Endothelial cell of umbilical vein (primary cell): ENCODE results near the gene ZDHHC11B. TPM values are rescaled to one million over a fixed set of nuclear protein-coding genes. Genes with fewer than 3 reads are reported as not detected.

Source experiments
- BruUV-seq: library from RNA; stranded (reverse); fragments of 400-500 nt; replicated peaks from 2 replicates; lab custom pipeline; 2021; lab: Mats Ljungman, UMichigan
- CTCF ChIA-PET: fragments of 300-600, 350-600 bp; sonication (Branson Sonifier 250); formaldehyde crosslinking; loops from one replicate; lab custom pipeline; 2021; ENCODE audit warnings: antibody characterized with exemption, inconsistent platforms; lab: Charles Lee
- POLR2A ChIA-PET: fragments of 300-600, 350-600 bp; sonication (Branson Sonifier 250); formaldehyde crosslinking; loops from one replicate; lab custom pipeline; 2021; ENCODE audit warnings: antibody characterized with exemption, inconsistent platforms; lab: Charles Lee
- DNase-seq: peaks from one replicate; pipeline ENCODE4 v3.0.0-alpha.2; 2011; ENCODE audit warnings: low read depth, low spot score
- FAIRE-seq: peaks from 2 replicates; lab custom pipeline; 2011; peaks lifted over from hg19 to GRCh38; lab: Jason Lieb, UNC
- H2AFZ ChIP-seq: 2 replicates; pipeline ENCODE4 v1.6.0; 2012; ENCODE audit warnings: low read depth, low read length, control low read depth, inconsistent platforms
- H3K27ac ChIP-seq: 2 replicates; pipeline ENCODE4 v1.5.1; 2011; ENCODE audit warnings: low read depth, mild to moderate bottlenecking, control low read depth, low read length, moderate library complexity; ENCODE audit not compliant: insufficient read depth
- H3K27me3 ChIP-seq, 2 experiments: 2 replicates each; pipeline versions ENCODE4 v1.6.0 to v1.6.1; 2011; ENCODE audit warnings: low read length in 2 of 2, mixed read lengths in 1 of 2; ENCODE audit not compliant: control insufficient read depth in 2 of 2, insufficient read depth in 2 of 2
- H3K36me3 ChIP-seq, 2 experiments: 2 replicates in 1 of 2; 3 replicates in 1 of 2; pipeline ENCODE4 v1.5.1; 2011; ENCODE audit warnings: low read length in 2 of 2, mild to moderate bottlenecking in 1 of 2, moderate library complexity in 1 of 2; ENCODE audit not compliant: control insufficient read depth in 2 of 2, insufficient read depth in 2 of 2; ENCODE audit errors: extremely low read depth in 1 of 2
- H3K4me1 ChIP-seq: 3 replicates; pipeline ENCODE4 v1.5.1; 2011; ENCODE audit warnings: mild to moderate bottlenecking, low read length; ENCODE audit not compliant: control insufficient read depth, insufficient read depth; ENCODE audit errors: extremely low read depth
- H3K4me2 ChIP-seq: 2 replicates; pipeline ENCODE4 v1.6.1; 2011; ENCODE audit warnings: low read length, control low read depth, mixed read lengths; ENCODE audit not compliant: insufficient read depth
- H3K4me3 ChIP-seq, 3 experiments: fragments of 200-600 bp in 1 of 3; sonication (generic), shearing (Covaris generic) in 1 of 3; replicated peaks in 1 of 3; 2 replicates each; pipeline ENCODE4 v1.5.1; 2011 to 2016; ENCODE audit warnings: control low read depth in 3 of 3, low read length in 3 of 3, mild to moderate bottlenecking in 2 of 3, inconsistent platforms in 1 of 3, low read depth in 1 of 3, moderate library complexity in 1 of 3; ENCODE audit not compliant: insufficient read depth in 1 of 3
- H3K79me2 ChIP-seq: 2 replicates; pipeline ENCODE4 v1.6.0; 2012; ENCODE audit warnings: low read length, inconsistent platforms; ENCODE audit not compliant: control insufficient read depth, insufficient read depth
- H3K9ac ChIP-seq: replicated peaks from 2 replicates; pipeline ENCODE3; 2011; ENCODE audit warnings: low read length, control low read depth; ENCODE audit not compliant: insufficient read depth; ENCODE audit errors: extremely low read depth
- H3K9me1 ChIP-seq: replicated peaks from 3 replicates; pipeline ENCODE4 v1.6.0; 2011; ENCODE audit warnings: mild to moderate bottlenecking, low read length; ENCODE audit not compliant: control insufficient read depth, insufficient read depth; ENCODE audit errors: extremely low read depth
- H3K9me3 ChIP-seq: replicated peaks from 2 replicates; pipeline ENCODE4 v1.5.1; 2012; ENCODE audit warnings: low read length, inconsistent platforms; ENCODE audit not compliant: control insufficient read depth, insufficient read depth
- H4K20me1 ChIP-seq: replicated peaks from 2 replicates; pipeline ENCODE3; 2011; ENCODE audit warnings: mild to moderate bottlenecking, low read length; ENCODE audit not compliant: control insufficient read depth, insufficient read depth; ENCODE audit errors: extremely low read depth
- CTCF ChIP-seq, 2 donors: IDR thresholded peaks; 1 replicate in 1 of 2; 2 replicates in 1 of 2; pipeline ENCODE4 v1.5.1; 2011; ENCODE audit warnings: low read length in 2 of 2, mild to moderate bottlenecking in 2 of 2, moderate library complexity in 2 of 2, control low read depth in 1 of 2, inconsistent platforms in 1 of 2, low read depth in 1 of 2; ENCODE audit not compliant: insufficient read depth in 1 of 2; ENCODE audit errors: extremely low read depth in 1 of 2
- EZH2 ChIP-seq: IDR thresholded peaks from 2 replicates; pipeline ENCODE4 v1.6.1; 2012; ENCODE audit warnings: borderline replicate concordance, low read depth, mild to moderate bottlenecking, moderate library complexity, low read length, inconsistent platforms; ENCODE audit not compliant: severe bottlenecking
- FOS ChIP-seq: IDR thresholded peaks from 2 replicates; pipeline ENCODE4 v1.6.1; 2011; ENCODE audit warnings: mild to moderate bottlenecking, low read length, moderate library complexity, borderline replicate concordance; ENCODE audit not compliant: insufficient read depth
- GATA2 ChIP-seq: IDR thresholded peaks from 2 replicates; pipeline ENCODE4 v1.7.0; 2011; ENCODE audit warnings: low read depth, mild to moderate bottlenecking, moderate library complexity, mixed read lengths, low read length; ENCODE audit not compliant: insufficient read length, insufficient read depth
- JUN ChIP-seq: IDR thresholded peaks from 2 replicates; pipeline ENCODE4 v1.6.1; 2011; ENCODE audit warnings: borderline replicate concordance, low read depth; ENCODE audit not compliant: insufficient read length, insufficient read depth
- MAX ChIP-seq: IDR thresholded peaks from 2 replicates; pipeline ENCODE4 v1.6.1; 2011; ENCODE audit not compliant: insufficient read depth, insufficient read length
- MYC ChIP-seq: IDR thresholded peaks from one replicate; pipeline ENCODE4 v1.6.1; 2011; ENCODE audit warnings: mild to moderate bottlenecking, low read depth, low read length
- POLR2A ChIP-seq: IDR thresholded peaks from 2 replicates; pipeline ENCODE4 v1.6.1; 2012; ENCODE audit warnings: low read depth, mild to moderate bottlenecking, control low read depth, low read length
- POLR2AphosphoS5 ChIP-seq: IDR thresholded peaks from 2 replicates; pipeline ENCODE4 v1.6.1; 2012; ENCODE audit warnings: low read depth, mild to moderate bottlenecking, control low read depth, low read length, moderate library complexity; ENCODE audit not compliant: insufficient read depth
- dilution Hi-C: fragments of 300-500 bp; cut with MboI; formaldehyde crosslinking; loops from one replicate; pipeline ENCODE4 v1.15.0; 2019; ENCODE audit warnings: low sequenced_read_pairs; ENCODE audit not compliant: extremely low pct_ligation_motif_present
- intact Hi-C: fragments of 100-400 bp; cut with micrococcal nuclease; formaldehyde crosslinking; loops from one replicate; pipeline ENCODE4 v1.10.0; 2022
- polyA plus RNA-seq, 4 experiments: library from polyadenylated mRNA; depleted of rRNA in 3 of 4; stranded (reverse) in 3 of 4; unstranded in 1 of 4; fragments of >200 nt; gene quantifications; 2 replicates each; pipeline versions ENCODE4 v1.2.1 to v1.2.3, GENCODE V29; 2011 to 2012; ENCODE audit warnings: missing spikeins in 1 of 4
- total RNA-seq: library from RNA; stranded (reverse); gene quantifications from 2 replicates; pipeline ENCODE4 v1.2.3, GENCODE V29; 2021

ZDHHC11B gene
- total and polyA plus RNA-seq, 2 donors (not counting 3 experiments of a cell fraction or from before 2014, with no cell fraction given): not detected

GRCh38 chr5:675111-675870, 109.2 kb downstream of the ZDHHC11B start:
- FAIRE-seq (no peak), DNase-seq (no peak)
- no peaks in the 10 kb centered on the region for H3K36me3 ChIP-seq
- no peaks in the 10 kb centered on the region for H3K9me1 ChIP-seq
- no TSS peak for BruUV-seq
- TF ChIP-seq GATA2 (no peak), POLR2AphosphoS5 (no peak), FOS (no peak), CTCF (IDR thresholded peaks at IDR 0.05; ENCODE audit: extremely low read depth in 1 of 2, insufficient read depth in 1 of 2, low read depth in 1 of 2, low read length in 2 of 2) (no peak), JUN (no peak), EZH2 (no peak), POLR2A (no peak), MYC (no peak), MAX (no peak)
- H2AFZ ChIP-seq: no peak overlapping the region
- no peak overlapping the region for H3K9ac ChIP-seq
- ChIA-PET POLR2A (no interaction called here), CTCF (no interaction called here)
- dilution Hi-C loops (no loop called here), intact Hi-C loops (loop anchor here (10.0 kb wide), 1 partner anchor 360 kb away; no protein-coding TSS in a partner anchor)
- H4K20me1 ChIP-seq: no peaks in the 10 kb centered on the region
- no peaks in the 10 kb centered on the region for H3K79me2 ChIP-seq
- no peaks in the 10 kb centered on the region for H3K4me1 ChIP-seq
- no peaks in the 10 kb centered on the region for H3K27me3 ChIP-seq
- H3K4me3 ChIP-seq: no peak overlapping the region
- H3K9me3 ChIP-seq: no peaks in the 10 kb centered on the region
- no peak overlapping the region for H3K27ac ChIP-seq
- H3K4me2 ChIP-seq: no peak overlapping the region
